ENCODE results near the gene INHBA.

Gene INHBA

DNA sequence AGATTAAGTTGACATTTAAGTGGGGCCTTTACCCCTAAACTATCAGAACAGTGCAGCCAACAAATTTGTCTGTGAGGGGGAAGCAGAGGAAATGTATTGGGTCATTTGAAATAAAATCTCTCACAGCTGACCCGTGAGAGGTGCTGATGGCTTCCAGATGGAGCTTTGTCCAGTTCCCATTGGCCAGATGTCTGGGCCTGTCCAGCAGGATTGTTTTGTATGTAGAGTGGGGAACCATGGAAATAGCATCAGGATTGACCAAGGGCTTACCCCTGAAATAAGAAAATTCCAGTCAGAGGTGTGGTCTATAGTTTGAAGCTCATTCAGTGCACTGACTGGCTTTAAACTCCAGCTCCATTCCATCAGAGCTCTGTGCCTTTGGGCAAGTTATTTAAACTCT is 50.6 kb downstream of the INHBA start:
- no peak overlapping the region for H3K4me3 ChIP-seq (ENCODE audit: low read length, poor library complexity, severe bottlenecking)
- no peaks in the 10 kb centered on the region for H3K9me3 ChIP-seq (ENCODE audit: insufficient read depth, low read depth, low read length)
- TF ChIP-seq, protein P1, sequence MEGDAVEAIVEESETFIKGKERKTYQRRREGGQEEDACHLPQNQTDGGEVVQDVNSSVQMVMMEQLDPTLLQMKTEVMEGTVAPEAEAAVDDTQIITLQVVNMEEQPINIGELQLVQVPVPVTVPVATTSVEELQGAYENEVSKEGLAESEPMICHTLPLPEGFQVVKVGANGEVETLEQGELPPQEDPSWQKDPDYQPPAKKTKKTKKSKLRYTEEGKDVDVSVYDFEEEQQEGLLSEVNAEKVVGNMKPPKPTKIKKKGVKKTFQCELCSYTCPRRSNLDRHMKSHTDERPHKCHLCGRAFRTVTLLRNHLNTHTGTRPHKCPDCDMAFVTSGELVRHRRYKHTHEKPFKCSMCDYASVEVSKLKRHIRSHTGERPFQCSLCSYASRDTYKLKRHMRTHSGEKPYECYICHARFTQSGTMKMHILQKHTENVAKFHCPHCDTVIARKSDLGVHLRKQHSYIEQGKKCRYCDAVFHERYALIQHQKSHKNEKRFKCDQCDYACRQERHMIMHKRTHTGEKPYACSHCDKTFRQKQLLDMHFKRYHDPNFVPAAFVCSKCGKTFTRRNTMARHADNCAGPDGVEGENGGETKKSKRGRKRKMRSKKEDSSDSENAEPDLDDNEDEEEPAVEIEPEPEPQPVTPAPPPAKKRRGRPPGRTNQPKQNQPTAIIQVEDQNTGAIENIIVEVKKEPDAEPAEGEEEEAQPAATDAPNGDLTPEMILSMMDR (conservative IDR thresholded peaks at IDR 0.05; ENCODE audit: low read length) = no peak
- no peak for TF ChIP-seq EZH2phosphoT487 (IDR thresholded peaks at IDR 0.05; ENCODE audit: borderline replicate concordance)
- no peaks in the 10 kb centered on the region for H3K4me1 ChIP-seq (ENCODE audit: insufficient read depth, low read length, poor library complexity, severe bottlenecking)
- no peaks in the 10 kb centered on the region for H4K20me1 ChIP-seq (ENCODE audit: insufficient read depth, low read length, poor library complexity, severe bottlenecking)
- no peaks in the 10 kb centered on the region for H3K79me2 ChIP-seq (ENCODE audit: insufficient read depth, low read length)
- H3K27me3 ChIP-seq (ENCODE audit: insufficient read depth, low read length, poor library complexity, severe bottlenecking) = no peaks in the 10 kb centered on the region
- no peak overlapping the region for H3K9ac ChIP-seq (ENCODE audit: low read depth, low read length, poor library complexity, severe bottlenecking)
- H3K9me2 ChIP-seq (replicated peaks; ENCODE audit: low read depth, low read length) = no peaks in the 10 kb centered on the region
- no peak overlapping the region for H3K4me2 ChIP-seq (ENCODE audit: low read depth, low read length, poor library complexity, severe bottlenecking)
- H3F3A ChIP-seq (ENCODE audit: low read depth) = no peaks in the 10 kb centered on the region
- no peaks in the 10 kb centered on the region for H3K36me3 ChIP-seq (ENCODE audit: insufficient read depth, low read length)
- no peak overlapping the region for H2AFZ ChIP-seq (ENCODE audit: low read length)

DNA sequence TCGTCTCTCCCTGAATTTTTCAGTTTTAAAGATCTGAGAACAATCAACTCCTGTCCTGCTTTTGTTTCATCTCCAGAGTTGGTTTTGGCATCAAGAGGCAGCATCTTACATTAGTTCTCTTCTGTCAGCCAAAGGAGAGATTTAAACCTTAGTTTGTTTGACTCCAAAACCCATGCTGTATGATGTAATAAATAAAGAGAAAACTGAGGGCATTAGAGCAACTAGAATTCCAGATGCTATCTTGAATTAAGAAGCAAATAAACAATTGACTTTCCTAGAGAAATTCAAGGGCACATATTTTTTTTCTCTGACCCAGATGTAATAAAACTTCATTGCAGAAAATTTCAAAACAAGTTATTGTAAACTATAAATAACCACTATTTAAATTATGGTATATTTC is 54.4 kb downstream of the INHBA start:
- H3K27me3 ChIP-seq (ENCODE audit: insufficient read depth, low read length, poor library complexity, severe bottlenecking) = no peaks in the 10 kb centered on the region
- no peaks in the 10 kb centered on the region for H3K4me1 ChIP-seq (ENCODE audit: insufficient read depth, low read length, poor library complexity, severe bottlenecking)
- no peaks in the 10 kb centered on the region for H3F3A ChIP-seq (ENCODE audit: low read depth)
- H3K79me2 ChIP-seq (ENCODE audit: insufficient read depth, low read length) = no peaks in the 10 kb centered on the region
- no peak overlapping the region for H3K9ac ChIP-seq (ENCODE audit: low read depth, low read length, poor library complexity, severe bottlenecking)
- no peak overlapping the region for H3K4me2 ChIP-seq (ENCODE audit: low read depth, low read length, poor library complexity, severe bottlenecking)
- H4K20me1 ChIP-seq (ENCODE audit: insufficient read depth, low read length, poor library complexity, severe bottlenecking) = no peaks in the 10 kb centered on the region
- TF ChIP-seq, protein P1 (conservative IDR thresholded peaks at IDR 0.05; ENCODE audit: low read length) = no peak
- no peak for TF ChIP-seq EZH2phosphoT487 (IDR thresholded peaks at IDR 0.05; ENCODE audit: borderline replicate concordance)
- H3K9me2 ChIP-seq (replicated peaks; ENCODE audit: low read depth, low read length) = no peaks in the 10 kb centered on the region
- no peaks in the 10 kb centered on the region for H3K9me3 ChIP-seq (ENCODE audit: insufficient read depth, low read depth, low read length)
- no peaks in the 10 kb centered on the region for H3K36me3 ChIP-seq (ENCODE audit: insufficient read depth, low read length)
- H3K4me3 ChIP-seq (ENCODE audit: low read length, poor library complexity, severe bottlenecking) = no peak overlapping the region
- H2AFZ ChIP-seq (ENCODE audit: low read length) = no peak overlapping the region

DNA sequence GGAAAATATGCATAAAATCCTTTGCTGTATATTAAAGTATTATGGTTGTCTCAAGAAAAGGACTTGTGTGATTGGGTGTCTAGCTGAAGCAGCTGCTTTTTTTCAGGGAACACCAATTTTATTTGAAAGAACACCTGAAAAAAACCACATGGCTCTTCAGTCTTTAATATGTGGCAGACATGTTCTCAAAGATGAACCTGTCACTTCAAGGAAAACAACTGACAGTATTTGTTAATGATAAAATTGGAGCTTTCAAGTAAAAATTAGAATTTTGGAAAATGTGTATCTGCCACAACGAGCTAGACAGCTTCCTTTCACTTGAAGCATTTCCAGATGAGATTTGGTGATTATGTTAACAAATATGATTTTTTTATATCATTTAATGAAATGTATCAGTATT is 59.3 kb downstream of the INHBA start:
- Histone ChIP-seq H3K36me3 (ENCODE audit: insufficient read depth, low read length) (no peaks in the 10 kb centered on the region), H3F3A (ENCODE audit: low read depth) (no peaks in the 10 kb centered on the region), H3K4me2 (ENCODE audit: low read depth, low read length, poor library complexity, severe bottlenecking) (no peak overlapping the region), H3K9me3 (ENCODE audit: insufficient read depth, low read depth, low read length) (no peaks in the 10 kb centered on the region), H3K79me2 (ENCODE audit: insufficient read depth, low read length) (no peaks in the 10 kb centered on the region), H3K9ac (ENCODE audit: low read depth, low read length, poor library complexity, severe bottlenecking) (no peak overlapping the region), H3K27me3 (ENCODE audit: insufficient read depth, low read length, poor library complexity, severe bottlenecking) (no peaks in the 10 kb centered on the region), H2AFZ (ENCODE audit: low read length) (no peak overlapping the region), H3K4me1 (ENCODE audit: insufficient read depth, low read length, poor library complexity, severe bottlenecking) (no peaks in the 10 kb centered on the region), H3K9me2 (replicated peaks; ENCODE audit: low read depth, low read length) (no peaks in the 10 kb centered on the region), H4K20me1 (ENCODE audit: insufficient read depth, low read length, poor library complexity, severe bottlenecking) (no peaks in the 10 kb centered on the region), H3K4me3 (ENCODE audit: low read length, poor library complexity, severe bottlenecking) (no peak overlapping the region)
- TF ChIP-seq, protein P1 (conservative IDR thresholded peaks at IDR 0.05; ENCODE audit: low read length) = no peak
- TF ChIP-seq EZH2phosphoT487 (IDR thresholded peaks at IDR 0.05; ENCODE audit: borderline replicate concordance) = no peak

All from Loucy (cell line).